Astrocyte (in vitro differentiated cells and primary cell): ENCODE data around the gene KIAA0513.

ENCODE experiments used
- CTCF ChIP-seq: IDR thresholded peaks from 2 replicates; pipeline ENCODE4 v1.5.1; 2011; ENCODE audit warnings: low read depth, mild to moderate bottlenecking, inconsistent platforms, low read length, moderate library complexity; ENCODE audit not compliant: insufficient read depth
- EZH2 ChIP-seq: IDR thresholded peaks from 2 replicates; pipeline ENCODE4 v1.6.1; 2012; ENCODE audit warnings: mild to moderate bottlenecking, low read length, inconsistent platforms; ENCODE audit not compliant: insufficient read depth

- TF ChIP-seq CTCF (no peak), EZH2 (no peak)
Measured at GRCh38 chr16:85090181-85090580, 62.6 kb downstream of the KIAA0513 start.
